ENCODE data around the gene DAPK3.

Gene DAPK3

GRCh38 chr19:4014541-4015491 is 43.9 kb upstream of the DAPK3 start:
- H3K9me3 ChIP-seq (ENCODE audit: insufficient read depth, low read length), result no peaks in the 10 kb centered on the region
- no peaks in the 10 kb centered on the region for H3K4me1 ChIP-seq (ENCODE audit: low read length)
- peaks cover 54% of the 10 kb centered on the region for H3K79me2 ChIP-seq (ENCODE audit: low read length)
- no peak overlapping the region for H3K4me3 ChIP-seq (ENCODE audit: low read length)
- peaks cover 10% of the 10 kb centered on the region for H3K36me3 ChIP-seq (replicated peaks; ENCODE audit: low read depth, low read length)
- no peak overlapping the region for H3K4me2 ChIP-seq (ENCODE audit: low read length)
- no peak overlapping the region for H3K27ac ChIP-seq (ENCODE audit: low read length)
- H2AFZ ChIP-seq (ENCODE audit: low read depth, low read length), result no peak overlapping the region
- no peak for TF ChIP-seq EZH2phosphoT487 (IDR thresholded peaks at IDR 0.05; ENCODE audit: low read depth)
- no peak for TF ChIP-seq CTCF (IDR thresholded peaks at IDR 0.05; ENCODE audit: low read depth, low read length)
- peaks cover 20% of the 10 kb centered on the region for H4K20me1 ChIP-seq (ENCODE audit: insufficient read depth, low read length)
- H3K27me3 ChIP-seq (ENCODE audit: low read depth, low read length), result no peaks in the 10 kb centered on the region
- no peak overlapping the region for H3K9ac ChIP-seq (ENCODE audit: low read length)

- peaks cover 10% of the 10 kb centered on the region for H3K36me3 ChIP-seq (replicated peaks; ENCODE audit: low read depth, low read length)
- TF ChIP-seq EZH2phosphoT487 (IDR thresholded peaks at IDR 0.05; ENCODE audit: low read depth) (no peak), CTCF (IDR thresholded peaks at IDR 0.05; ENCODE audit: low read depth, low read length) (no peak)
- no peaks in the 10 kb centered on the region for H3K27me3 ChIP-seq (ENCODE audit: low read depth, low read length)
- peaks cover 23% of the 10 kb centered on the region for H4K20me1 ChIP-seq (ENCODE audit: insufficient read depth, low read length)
- peaks cover 56% of the 10 kb centered on the region for H3K79me2 ChIP-seq (ENCODE audit: low read length)
- H3K27ac ChIP-seq (ENCODE audit: low read length), result no peak overlapping the region
- H3K4me1 ChIP-seq (ENCODE audit: low read length), result peaks cover 2% of the 10 kb centered on the region; the same call in 1 of the 2 replicates
- no peak overlapping the region for H3K9ac ChIP-seq (ENCODE audit: low read length)
- no peak overlapping the region for H2AFZ ChIP-seq (ENCODE audit: low read depth, low read length)
- H3K4me3 ChIP-seq (ENCODE audit: low read length), result no peak overlapping the region
- H3K9me3 ChIP-seq (ENCODE audit: insufficient read depth, low read length), result no peaks in the 10 kb centered on the region
- H3K4me2 ChIP-seq (ENCODE audit: low read length), result no peak overlapping the region
Measured at GRCh38 chr19:4013886-4014540, 43.1 kb upstream of the DAPK3 start.

GRCh38 chr19:4012975-4013634 is 42.2 kb upstream of the DAPK3 start:
- H3K4me2 ChIP-seq (ENCODE audit: low read length), result no peak overlapping the region
- no peak for TF ChIP-seq EZH2phosphoT487 (IDR thresholded peaks at IDR 0.05; ENCODE audit: low read depth)
- TF ChIP-seq CTCF (IDR thresholded peaks at IDR 0.05; ENCODE audit: low read depth, low read length), result no peak
- peaks cover 10% of the 10 kb centered on the region for H3K4me1 ChIP-seq (ENCODE audit: low read length)
- H3K27ac ChIP-seq (ENCODE audit: low read length), result no peak overlapping the region
- no peak overlapping the region for H3K9ac ChIP-seq (ENCODE audit: low read length)
- no peaks in the 10 kb centered on the region for H3K9me3 ChIP-seq (ENCODE audit: insufficient read depth, low read length)
- peaks cover 56% of the 10 kb centered on the region for H3K79me2 ChIP-seq (ENCODE audit: low read length)
- H3K27me3 ChIP-seq (ENCODE audit: low read depth, low read length), result no peaks in the 10 kb centered on the region
- peaks cover 10% of the 10 kb centered on the region for H3K36me3 ChIP-seq (replicated peaks; ENCODE audit: low read depth, low read length)
- no peak overlapping the region for H2AFZ ChIP-seq (ENCODE audit: low read depth, low read length)
- H4K20me1 ChIP-seq (ENCODE audit: insufficient read depth, low read length), result peaks cover 31% of the 10 kb centered on the region
- H3K4me3 ChIP-seq (ENCODE audit: low read length), result no peak overlapping the region
